Activated T-cell treated with anti-CD3 and anti-CD28 coated beads, Interleukin-2, amount 50 U/mL, for 24 hours (primary cell): ENCODE data around the gene FLYWCH1.

Source experiments
- DNase-seq: peaks from one replicate; pipeline ENCODE4 v3.0.0-alpha.2; 2020
- H3K27ac Mint-ChIP-seq: 2 replicates; pipeline ENCODE4 v1.8.0; 2020; ENCODE audit warnings: mild to moderate bottlenecking, mixed read lengths
- H3K27me3 Mint-ChIP-seq: 2 replicates; pipeline ENCODE4 v1.8.0; 2020; ENCODE audit warnings: mixed read lengths
- H3K36me3 Mint-ChIP-seq: 2 replicates; pipeline ENCODE4 v1.8.0; 2020; ENCODE audit warnings: low read depth, mixed read lengths
- H3K4me1 Mint-ChIP-seq: 2 replicates; pipeline ENCODE4 v1.8.0; 2020; ENCODE audit warnings: low read depth, mixed read lengths
- H3K4me3 Mint-ChIP-seq: 2 replicates; pipeline ENCODE4 v1.8.0; 2020; ENCODE audit warnings: mild to moderate bottlenecking, moderate library complexity, mixed read lengths
- H3K9me3 Mint-ChIP-seq: 2 replicates; pipeline ENCODE4 v1.8.0; 2020; ENCODE audit warnings: mixed read lengths

FLYWCH1 gene

GRCh38 chr16:2962334-2963073 is 50.8 kb downstream of the FLYWCH1 start:
- peaks cover 18% of the 10 kb centered on the region for H3K4me1 Mint-ChIP-seq
- no peak overlapping the region for H3K27ac Mint-ChIP-seq
- H3K9me3 Mint-ChIP-seq = no peaks in the 10 kb centered on the region
- H3K4me3 Mint-ChIP-seq = no peak overlapping the region
- no peaks in the 10 kb centered on the region for H3K36me3 Mint-ChIP-seq
- peaks cover 57% of the 10 kb centered on the region for H3K27me3 Mint-ChIP-seq
- DNase-seq = no peak

GRCh38 chr16:2963074-2963722 is 51.5 kb downstream of the FLYWCH1 start:
- DNase-seq = no peak
- Mint-ChIP-seq H3K27me3 (peaks cover 62% of the 10 kb centered on the region), H3K4me3 (peak overlapping the region; percentile 63)

GRCh38 chr16:2963723-2964474 is 52.2 kb downstream of the FLYWCH1 start, which contains the start of gene KREMEN2:
TSS of gene KREMEN2 (plus strand) at chr16:2964275. CDS start at chr16:2964521, 246 bp downstream.
- peak within 1 kb of the TSS; percentile 63 for H3K4me3 Mint-ChIP-seq
- peaks cover 29% of the 10 kb centered on the region for H3K4me1 Mint-ChIP-seq
- no peak within 1 kb of the TSS for H3K27ac Mint-ChIP-seq
- peaks cover 70% of the 10 kb centered on the region for H3K27me3 Mint-ChIP-seq
- no peaks in the 10 kb centered on the region for H3K36me3 Mint-ChIP-seq
- no peaks in the 10 kb centered on the region for H3K9me3 Mint-ChIP-seq
- DNase-seq = peak; percentile 61

More at GRCh38 chr16:2963074-2963722, 51.5 kb downstream of the FLYWCH1 start:
- Mint-ChIP-seq H3K9me3 (no peaks in the 10 kb centered on the region), H3K36me3 (no peaks in the 10 kb centered on the region), H3K4me1 (peaks cover 22% of the 10 kb centered on the region), H3K27ac (no peak overlapping the region)

- Mint-ChIP-seq H3K27me3 (peaks cover 67% of the 10 kb centered on the region), H3K9me3 (no peaks in the 10 kb centered on the region), H3K4me3 (peak overlapping the region; percentile 63), H3K27ac (no peak overlapping the region), H3K36me3 (no peaks in the 10 kb centered on the region), H3K4me1 (peaks cover 29% of the 10 kb centered on the region)
- DNase-seq = peak; percentile 76
Observed at GRCh38 chr16:2964475-2965336, 53.0 kb downstream of the FLYWCH1 start.

- peaks cover 10% of the 10 kb centered on the region for H3K36me3 Mint-ChIP-seq
- H3K27ac Mint-ChIP-seq = no peak overlapping the region
- peaks cover 59% of the 10 kb centered on the region for H3K27me3 Mint-ChIP-seq
- H3K9me3 Mint-ChIP-seq = no peaks in the 10 kb centered on the region
- DNase-seq = no peak
- H3K4me1 Mint-ChIP-seq = peaks cover 38% of the 10 kb centered on the region
- H3K4me3 Mint-ChIP-seq = no peak overlapping the region
Observed at GRCh38 chr16:2966043-2966807, 54.5 kb downstream of the FLYWCH1 start.

GRCh38 chr16:2966808-2967191 is 55.1 kb downstream of the FLYWCH1 start:
- DNase-seq = no peak
- Mint-ChIP-seq H3K4me1 (peaks cover 36% of the 10 kb centered on the region), H3K4me3 (no peak overlapping the region), H3K9me3 (no peaks in the 10 kb centered on the region), H3K27me3 (peaks cover 56% of the 10 kb centered on the region), H3K36me3 (peaks cover 14% of the 10 kb centered on the region), H3K27ac (no peak overlapping the region)

GRCh38 chr16:2967211-2967631 is 55.5 kb downstream of the FLYWCH1 start:
- DNase-seq = no peak
- peaks cover 33% of the 10 kb centered on the region for H3K4me1 Mint-ChIP-seq
- H3K36me3 Mint-ChIP-seq = peaks cover 18% of the 10 kb centered on the region
- no peak overlapping the region for H3K4me3 Mint-ChIP-seq
- H3K27me3 Mint-ChIP-seq = peaks cover 52% of the 10 kb centered on the region
- no peaks in the 10 kb centered on the region for H3K9me3 Mint-ChIP-seq
- H3K27ac Mint-ChIP-seq = no peak overlapping the region

- Mint-ChIP-seq H3K27me3 (peaks cover 47% of the 10 kb centered on the region), H3K9me3 (no peaks in the 10 kb centered on the region), H3K36me3 (peaks cover 23% of the 10 kb centered on the region), H3K27ac (no peak overlapping the region), H3K4me3 (peak overlapping the region; percentile 74), H3K4me1 (peaks cover 33% of the 10 kb centered on the region)
- no peak for DNase-seq
Observed at GRCh38 chr16:2967721-2968161, 56.0 kb downstream of the FLYWCH1 start.

- no peaks in the 10 kb centered on the region for H3K9me3 Mint-ChIP-seq
- peaks cover 44% of the 10 kb centered on the region for H3K27me3 Mint-ChIP-seq
- peaks cover 29% of the 10 kb centered on the region for H3K36me3 Mint-ChIP-seq
- DNase-seq = no peak
- H3K4me1 Mint-ChIP-seq = peaks cover 30% of the 10 kb centered on the region
- H3K27ac Mint-ChIP-seq = peak overlapping the region; percentile 44
- peak overlapping the region; percentile 74 for H3K4me3 Mint-ChIP-seq
Observed at GRCh38 chr16:2968368-2968737, 56.6 kb downstream of the FLYWCH1 start.

- Mint-ChIP-seq H3K36me3 (peaks cover 33% of the 10 kb centered on the region), H3K4me1 (peaks cover 27% of the 10 kb centered on the region), H3K4me3 (peak within 1 kb of the TSS; percentile 83), H3K27ac (peak within 1 kb of the TSS; percentile 71), H3K27me3 (peaks cover 40% of the 10 kb centered on the region), H3K9me3 (no peaks in the 10 kb centered on the region)
- DNase-seq = peak; percentile 90
Observed at GRCh38 chr16:2968738-2969544, 57.2 kb downstream of the FLYWCH1 start, which contains the start of gene PAQR4. TSS of gene PAQR4 (plus strand) at chr16:2969348. CDS start at chr16:2969675, 327 bp downstream.

GRCh38 chr16:2969545-2970521 is 58.1 kb downstream of the FLYWCH1 start:
- peaks cover 33% of the 10 kb centered on the region for H3K27me3 Mint-ChIP-seq
- no peaks in the 10 kb centered on the region for H3K9me3 Mint-ChIP-seq
- H3K4me3 Mint-ChIP-seq = peak overlapping the region; percentile 83
- H3K4me1 Mint-ChIP-seq = peaks cover 23% of the 10 kb centered on the region
- DNase-seq = peak; percentile 85
- H3K27ac Mint-ChIP-seq = peak overlapping the region; percentile 71
- H3K36me3 Mint-ChIP-seq = peaks cover 41% of the 10 kb centered on the region

- no peak for DNase-seq
- Mint-ChIP-seq H3K9me3 (no peaks in the 10 kb centered on the region), H3K27me3 (peaks cover 26% of the 10 kb centered on the region), H3K27ac (peak overlapping the region; percentile 23), H3K4me1 (peaks cover 20% of the 10 kb centered on the region), H3K4me3 (peak overlapping the region; percentile 83), H3K36me3 (peaks cover 48% of the 10 kb centered on the region)
Observed at GRCh38 chr16:2970563-2970962, 58.8 kb downstream of the FLYWCH1 start.
